ENCODE results near the gene CCDC102A. TPM values are rescaled to one million over a fixed set of nuclear protein-coding genes. Genes with fewer than 3 reads are reported as not detected.

CCDC102A gene
- total and polyA plus RNA-seq, 10 of the 15 experiments (the other 5 are each of a cell fraction or from before 2014, with no cell fraction given): 0.03 to 5.9 (median 2.4) TPM

DNA sequence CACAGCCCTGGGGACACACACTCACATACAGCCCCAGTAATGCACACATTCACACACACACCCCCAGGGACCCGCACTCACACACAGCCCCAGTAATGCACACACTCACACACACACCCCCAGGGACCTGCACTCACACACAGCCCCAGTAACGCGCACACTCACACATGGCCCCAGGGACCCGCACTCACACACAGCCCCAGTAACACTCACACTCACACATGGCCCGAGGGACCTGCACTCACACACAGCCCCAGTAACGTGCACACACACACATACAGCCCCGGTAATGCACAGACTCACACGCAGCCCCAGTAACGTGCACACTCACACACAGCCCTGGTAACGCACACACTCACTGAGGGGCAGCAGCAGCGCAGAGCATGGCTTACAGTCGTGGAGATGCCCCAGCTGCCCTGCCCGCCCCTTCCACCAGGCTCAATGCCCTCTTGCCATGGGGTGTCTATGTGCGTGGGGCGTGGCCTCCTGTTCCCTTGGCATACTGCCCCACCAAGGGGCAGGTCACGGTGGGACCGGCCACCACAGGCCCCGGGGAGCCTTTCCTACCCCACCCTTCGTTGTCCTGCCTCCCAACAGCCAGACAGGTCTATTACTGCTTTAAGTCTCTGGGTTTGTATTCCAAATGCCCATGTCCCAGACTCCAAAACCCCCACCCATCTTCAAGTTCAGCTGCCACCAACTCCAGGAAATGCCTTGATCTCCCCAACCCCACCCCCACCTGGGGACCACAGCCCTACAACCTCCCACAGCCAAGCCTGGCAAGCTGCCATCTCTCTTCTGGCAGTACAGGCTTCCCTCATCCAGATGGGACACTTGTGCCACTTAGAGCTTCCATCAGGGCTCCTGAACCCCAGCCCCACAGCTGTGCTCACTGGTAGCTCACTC, 2.7 kb downstream of the CCDC102A start:
- in situ Hi-C loops (cut with MboI): no loop called here
- intact Hi-C loops (cut with micrococcal nuclease; ENCODE audit: unreplicated experiment): no loop called here
- DNase-seq (ENCODE audit: low read depth, low spot score) (no peak), FAIRE-seq (no peak), ATAC-seq (no peak)
- Histone ChIP-seq H4K20me1 (ENCODE audit: control insufficient read depth, insufficient read depth) (no peaks in the 10 kb centered on the region), H3K79me2 (ENCODE audit: control insufficient read depth, insufficient read depth, low read length) (peaks cover 7% of the 10 kb centered on the region), H3K36me3 (ENCODE audit: control insufficient read depth in 2 of 2, insufficient read depth in 2 of 2, low read length in 1 of 2) (no peaks in the 10 kb centered on the region), H3K9me3 (replicated peaks; ENCODE audit: control insufficient read depth, insufficient read depth, low read length) (no peaks in the 10 kb centered on the region), H3K27ac (ENCODE audit: control insufficient read depth, insufficient read depth) (no peak overlapping the region), H3K9ac (ENCODE audit: control insufficient read depth, insufficient read depth, low read length) (no peak overlapping the region), H3K4me2 (ENCODE audit: control insufficient read depth, insufficient read depth) (peak overlapping the region; percentile 64), H3K27me3 (replicated peaks in 1 of 2; ENCODE audit: control insufficient read depth in 2 of 2, insufficient read depth in 2 of 2, low read length in 1 of 2) (no peaks in the 10 kb centered on the region), H3K4me1 (ENCODE audit: control insufficient read depth, insufficient read depth, low read length) (peaks cover 60% of the 10 kb centered on the region), H2AFZ (ENCODE audit: control insufficient read depth, low read depth, low read length) (no peak overlapping the region), H3K4me3 (no peak overlapping the region)
- CTCF ChIA-PET: interaction anchor here (0.6 to 1.4 kb wide), 7 partner anchors 9 to 1113 kb away, joined by 3 read pairs; partner anchors contain the start of gene ADGRG5
- BruUV-seq (replicated peaks): no TSS peak
- WGBS (ENCODE audit: insufficient coverage, insufficient replicate concordance, low lambda C conversion rate, missing lambda C conversion rate): 52% methylated on average over 19 of the region's 19 CpGs
- POLR2A ChIA-PET: interaction anchor here (1.5 kb wide), 1 partner anchor 9 kb away, joined by 7 read pairs; the partner anchor contains the start of gene ADGRG5
- SMC1A ChIA-PET (ENCODE audit: uncharacterized antibody, unreplicated experiment): no interaction called here
- RAD21 ChIA-PET (ENCODE audit: unreplicated experiment): interaction anchor here (1.0 to 1.4 kb wide), 2 partner anchors 9 to 12 kb away, joined by 5 to 7 read pairs; partner anchors contain the start of gene ADGRG5
- TF ChIP-seq, protein P1, sequence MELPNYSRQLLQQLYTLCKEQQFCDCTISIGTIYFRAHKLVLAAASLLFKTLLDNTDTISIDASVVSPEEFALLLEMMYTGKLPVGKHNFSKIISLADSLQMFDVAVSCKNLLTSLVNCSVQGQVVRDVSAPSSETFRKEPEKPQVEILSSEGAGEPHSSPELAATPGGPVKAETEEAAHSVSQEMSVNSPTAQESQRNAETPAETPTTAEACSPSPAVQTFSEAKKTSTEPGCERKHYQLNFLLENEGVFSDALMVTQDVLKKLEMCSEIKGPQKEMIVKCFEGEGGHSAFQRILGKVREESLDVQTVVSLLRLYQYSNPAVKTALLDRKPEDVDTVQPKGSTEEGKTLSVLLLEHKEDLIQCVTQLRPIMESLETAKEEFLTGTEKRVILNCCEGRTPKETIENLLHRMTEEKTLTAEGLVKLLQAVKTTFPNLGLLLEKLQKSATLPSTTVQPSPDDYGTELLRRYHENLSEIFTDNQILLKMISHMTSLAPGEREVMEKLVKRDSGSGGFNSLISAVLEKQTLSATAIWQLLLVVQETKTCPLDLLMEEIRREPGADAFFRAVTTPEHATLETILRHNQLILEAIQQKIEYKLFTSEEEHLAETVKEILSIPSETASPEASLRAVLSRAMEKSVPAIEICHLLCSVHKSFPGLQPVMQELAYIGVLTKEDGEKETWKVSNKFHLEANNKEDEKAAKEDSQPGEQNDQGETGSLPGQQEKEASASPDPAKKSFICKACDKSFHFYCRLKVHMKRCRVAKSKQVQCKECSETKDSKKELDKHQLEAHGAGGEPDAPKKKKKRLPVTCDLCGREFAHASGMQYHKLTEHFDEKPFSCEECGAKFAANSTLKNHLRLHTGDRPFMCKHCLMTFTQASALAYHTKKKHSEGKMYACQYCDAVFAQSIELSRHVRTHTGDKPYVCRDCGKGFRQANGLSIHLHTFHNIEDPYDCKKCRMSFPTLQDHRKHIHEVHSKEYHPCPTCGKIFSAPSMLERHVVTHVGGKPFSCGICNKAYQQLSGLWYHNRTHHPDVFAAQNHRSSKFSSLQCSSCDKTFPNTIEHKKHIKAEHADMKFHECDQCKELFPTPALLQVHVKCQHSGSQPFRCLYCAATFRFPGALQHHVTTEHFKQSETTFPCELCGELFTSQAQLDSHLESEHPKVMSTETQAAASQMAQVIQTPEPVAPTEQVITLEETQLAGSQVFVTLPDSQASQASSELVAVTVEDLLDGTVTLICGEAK (IDR thresholded peaks at IDR 0.05; ENCODE audit: borderline replicate concordance): no peak
- no peak for TF ChIP-seq BRCA1 (IDR thresholded peaks at IDR 0.05; ENCODE audit: low read depth, low read length)
- TF ChIP-seq SIN3A (IDR thresholded peaks at IDR 0.05; ENCODE audit: low read depth, low read length): no peak

All from GM12878 (cell line).